OCI-LY3 (cell line): Measurements from ENCODE around the gene DPP10.

Experiments used
- H2AFZ ChIP-seq: fragments of 200-600, 300-600 bp; shearing (Covaris generic); 2 replicates; pipeline ENCODE4 v1.6.0; 2014; ENCODE audit warnings: antibody characterized with exemption, low read depth, low read length
- H3K27ac ChIP-seq: fragments of 200-600, 300-600 bp; sonication (generic); 2 replicates; pipeline ENCODE4 v1.5.1; 2014; ENCODE audit warnings: mild to moderate bottlenecking, low read length, moderate library complexity, mixed read lengths
- H3K27me3 ChIP-seq: fragments of 200-600, 300-600 bp; sonication (generic); 2 replicates; pipeline ENCODE4 v1.6.1; 2014; ENCODE audit warnings: low read depth, low read length, mixed read lengths
- H3K36me3 ChIP-seq: fragments of 200-600, 300-600 bp; sonication (generic); replicated peaks from 2 replicates; pipeline ENCODE3; 2014; ENCODE audit warnings: low read depth, low read length, mixed read lengths
- H3K4me1 ChIP-seq: fragments of 300-600, 200-600 bp; sonication (generic); 2 replicates; pipeline ENCODE4 v1.6.1; 2014; ENCODE audit warnings: low read length, mixed read lengths
- H3K4me2 ChIP-seq: fragments of 200-600, 300-600 bp; sonication (generic); 2 replicates; pipeline ENCODE4 v1.6.1; 2014; ENCODE audit warnings: low read length, mixed read lengths
- H3K4me3 ChIP-seq: fragments of 300-600, 200-600 bp; sonication (generic); 2 replicates; pipeline ENCODE4 v1.5.1; 2014; ENCODE audit warnings: antibody characterized with exemption, mild to moderate bottlenecking, low read length, moderate library complexity
- H3K79me2 ChIP-seq: fragments of 300-600, 200-600 bp; shearing (Covaris generic); 2 replicates; pipeline ENCODE4 v1.6.1; 2014; ENCODE audit warnings: mild to moderate bottlenecking, low read length, mixed read lengths
- H3K9ac ChIP-seq: fragments of 300-600, 200-600 bp; shearing (Covaris generic); 2 replicates; pipeline ENCODE4 v1.6.0; 2014; ENCODE audit warnings: mild to moderate bottlenecking, low read length, moderate library complexity
- H3K9me3 ChIP-seq: fragments of 200-600, 300-600 bp; shearing (Covaris generic); 2 replicates; pipeline ENCODE4 v1.6.1; 2014; ENCODE audit warnings: low read length, mixed read lengths; ENCODE audit not compliant: insufficient read depth
- H4K20me1 ChIP-seq: fragments of 200-600, 300-600 bp; sonication (generic); 2 replicates; pipeline ENCODE4 v1.6.1; 2016; ENCODE audit warnings: low read length, mixed read lengths; ENCODE audit not compliant: insufficient read depth
- CTCF ChIP-seq: fragments of 200-600, 300-600 bp; sonication (generic); IDR thresholded peaks from 2 replicates; pipeline ENCODE4 v1.5.1; 2014; ENCODE audit warnings: antibody characterized with exemption, low read length, low read depth
- EZH2phosphoT487 ChIP-seq: fragments of 200-600 bp; shearing (Covaris generic); IDR thresholded peaks from 2 replicates; pipeline ENCODE4 v1.6.1; 2018; ENCODE audit warnings: antibody characterized with exemption, mixed run types, low read depth

DPP10 gene

GRCh38 chr2:114421781-114422180, 20.7 kb upstream of the DPP10 start:
- H3K4me1 ChIP-seq = no peaks in the 10 kb centered on the region
- no peaks in the 10 kb centered on the region for H3K79me2 ChIP-seq
- no peak overlapping the region for H3K4me3 ChIP-seq
- H3K9me3 ChIP-seq = no peaks in the 10 kb centered on the region
- H3K27ac ChIP-seq = no peak overlapping the region
- no peak overlapping the region for H3K4me2 ChIP-seq
- H2AFZ ChIP-seq = no peak overlapping the region
- H3K9ac ChIP-seq = no peak overlapping the region
- H3K36me3 ChIP-seq = no peaks in the 10 kb centered on the region
- TF ChIP-seq CTCF (no peak), EZH2phosphoT487 (no peak)
- H4K20me1 ChIP-seq = no peaks in the 10 kb centered on the region
- no peaks in the 10 kb centered on the region for H3K27me3 ChIP-seq

- Histone ChIP-seq H3K4me1 (no peaks in the 10 kb centered on the region), H2AFZ (no peak overlapping the region), H3K79me2 (no peaks in the 10 kb centered on the region), H3K36me3 (no peaks in the 10 kb centered on the region), H3K27ac (no peak overlapping the region), H3K4me2 (no peak overlapping the region), H3K4me3 (no peak overlapping the region), H4K20me1 (no peaks in the 10 kb centered on the region), H3K9ac (no peak overlapping the region), H3K27me3 (no peaks in the 10 kb centered on the region), H3K9me3 (no peaks in the 10 kb centered on the region)
- TF ChIP-seq CTCF = no peak
- no peak for TF ChIP-seq EZH2phosphoT487
Measured at GRCh38 chr2:114424699-114425098, 17.7 kb upstream of the DPP10 start.

- no peaks in the 10 kb centered on the region for H3K36me3 ChIP-seq
- H3K4me1 ChIP-seq = no peaks in the 10 kb centered on the region
- no peaks in the 10 kb centered on the region for H3K79me2 ChIP-seq
- H3K27me3 ChIP-seq = no peaks in the 10 kb centered on the region
- H3K9me3 ChIP-seq = no peaks in the 10 kb centered on the region
- H3K4me3 ChIP-seq = no peak overlapping the region
- TF ChIP-seq CTCF (no peak), EZH2phosphoT487 (no peak)
- H4K20me1 ChIP-seq = no peaks in the 10 kb centered on the region
- no peak overlapping the region for H3K27ac ChIP-seq
- no peak overlapping the region for H3K4me2 ChIP-seq
- no peak overlapping the region for H3K9ac ChIP-seq
- no peak overlapping the region for H2AFZ ChIP-seq
Measured at GRCh38 chr2:114426756-114427155, 15.7 kb upstream of the DPP10 start.

- Histone ChIP-seq H3K27ac (no peak overlapping the region), H3K9me3 (no peaks in the 10 kb centered on the region), H3K9ac (no peak overlapping the region), H3K4me2 (no peak overlapping the region), H4K20me1 (no peaks in the 10 kb centered on the region), H3K27me3 (no peaks in the 10 kb centered on the region), H3K4me3 (no peak overlapping the region), H3K79me2 (no peaks in the 10 kb centered on the region), H3K4me1 (no peaks in the 10 kb centered on the region), H2AFZ (no peak overlapping the region), H3K36me3 (no peaks in the 10 kb centered on the region)
- TF ChIP-seq EZH2phosphoT487 (no peak), CTCF (no peak)
Measured at GRCh38 chr2:114436329-114436728, 6.1 kb upstream of the DPP10 start.
